HepG2 (cell line): ENCODE results near the gene ETHE1. TPM values are rescaled to one million over a fixed set of nuclear protein-coding genes. Genes with fewer than 3 reads are reported as not detected.

Experiments used
- HNRNPLL ChIP-seq: fragments of 200-400 bp; formaldehyde crosslinking; IDR thresholded peaks from 2 replicates; pipeline ENCODE4 v1.6.1; 2017; ENCODE audit warnings: mild to moderate bottlenecking, low read depth, low read length; ENCODE audit not compliant: poor library complexity, severe bottlenecking
- HOXA3 ChIP-seq: sonication (generic); formaldehyde crosslinking; IDR thresholded peaks from 2 replicates; pipeline ENCODE4 v1.5.0; 2020; ENCODE audit warnings: missing genetic modification reagents
- KLF15 ChIP-seq: sonication (generic); formaldehyde crosslinking; IDR thresholded peaks from 2 replicates; pipeline ENCODE4 v1.8.1; 2023; ENCODE audit warnings: borderline replicate concordance, mild to moderate bottlenecking, inconsistent platforms, missing genetic modification reagents, mixed read lengths
- MAZ ChIP-seq, 2 experiments: sonication (generic) in 1 of 2; formaldehyde crosslinking in 1 of 2; IDR thresholded peaks; 2 replicates each; pipeline versions ENCODE4 v1.5.0 to v1.6.1; 2012 to 2020; ENCODE audit warnings: low read depth in 2 of 2, mild to moderate bottlenecking in 2 of 2, borderline replicate concordance in 1 of 2, improper control_type of control experiment in 1 of 2, low read length in 1 of 2, missing genetic modification reagents in 1 of 2, moderate library complexity in 1 of 2
- MED1 ChIP-seq: sonication (generic); formaldehyde crosslinking; IDR thresholded peaks from 2 replicates; pipeline ENCODE4 v1.4.0; 2020; ENCODE audit warnings: missing genetic modification reagents
- POLR2A ChIP-seq, 2 experiments: IDR thresholded peaks; 2 replicates each; pipeline ENCODE4 v1.6.1; 2011; ENCODE audit warnings: low read depth in 2 of 2, low read length in 2 of 2, mild to moderate bottlenecking in 1 of 2, moderate library complexity in 1 of 2; ENCODE audit not compliant: insufficient read depth in 1 of 2
- POLR2G ChIP-seq: fragments of 200-400 bp; formaldehyde crosslinking; IDR thresholded peaks from 2 replicates; pipeline ENCODE4 v1.6.1; 2018; ENCODE audit warnings: mild to moderate bottlenecking, low read depth, low read length, moderate library complexity
- SALL2 ChIP-seq: sonication (generic); formaldehyde crosslinking; IDR thresholded peaks from 2 replicates; pipeline ENCODE4 v1.8.1; 2023; ENCODE audit warnings: mild to moderate bottlenecking, missing genetic modification reagents, inconsistent platforms
- SRSF4 ChIP-seq: fragments of 200-400 bp; formaldehyde crosslinking; IDR thresholded peaks from one replicate; pipeline ENCODE4 v1.6.1; 2018; ENCODE audit warnings: mild to moderate bottlenecking, low read depth, low read length, moderate library complexity; ENCODE audit not compliant: poor library complexity, severe bottlenecking
- TAF1 ChIP-seq: sonication (generic); formaldehyde crosslinking; IDR thresholded peaks from 2 replicates; pipeline ENCODE4 v1.4.0; 2020; ENCODE audit warnings: missing genetic modification reagents
- TCF7L2 ChIP-seq: IDR thresholded peaks from 2 replicates; pipeline ENCODE4 v1.6.1; 2011; ENCODE audit warnings: mild to moderate bottlenecking, low read depth, low read length, moderate library complexity
- TOPORS ChIP-seq: sonication (generic); formaldehyde crosslinking; IDR thresholded peaks from 2 replicates; pipeline ENCODE4 v1.8.0; 2023; ENCODE audit warnings: mild to moderate bottlenecking, missing genetic modification reagents
- WIZ ChIP-seq: sonication (generic); formaldehyde crosslinking; IDR thresholded peaks from 2 replicates; pipeline ENCODE4 v1.5.1; 2020; ENCODE audit warnings: mild to moderate bottlenecking, missing genetic modification reagents
- YEATS2 ChIP-seq: sonication (generic); formaldehyde crosslinking; IDR thresholded peaks from 2 replicates; pipeline ENCODE4 v1.4.0; 2020; ENCODE audit warnings: missing genetic modification reagents, borderline replicate concordance
- ZMYM4 ChIP-seq: sonication (generic); formaldehyde crosslinking; IDR thresholded peaks from 2 replicates; pipeline ENCODE4 v1.8.1; 2023; ENCODE audit warnings: mild to moderate bottlenecking, missing genetic modification reagents
- ZNF160 ChIP-seq: sonication (generic); formaldehyde crosslinking; IDR thresholded peaks from 2 replicates; pipeline ENCODE4 v1.8.0; 2022; ENCODE audit warnings: mild to moderate bottlenecking, inconsistent platforms, missing genetic modification reagents
- ZNF354B ChIP-seq: sonication (generic); formaldehyde crosslinking; IDR thresholded peaks from 2 replicates; pipeline ENCODE4 v1.8.0; 2022; ENCODE audit warnings: mild to moderate bottlenecking, missing genetic modification reagents
- ZNF44 ChIP-seq: sonication (generic); formaldehyde crosslinking; IDR thresholded peaks from 2 replicates; pipeline ENCODE4 v1.5.1; 2020; ENCODE audit warnings: mild to moderate bottlenecking, missing genetic modification reagents
- ZNF552 ChIP-seq: sonication (generic); formaldehyde crosslinking; IDR thresholded peaks from 2 replicates; pipeline ENCODE4 v1.9.0; 2022; ENCODE audit warnings: missing genetic modification reagents, mild to moderate bottlenecking, borderline replicate concordance
- polyA plus RNA-seq, 8 experiments: library from polyadenylated mRNA; depleted of rRNA in 3 of 8; stranded (reverse) in 7 of 8; unstranded in 1 of 8; fragments of >200 nt; fragmentation: Illumina TruSeq in 4 of 8; extraction: Trizol in 4 of 8; gene quantifications; 2 replicates each; pipeline versions ENCODE4 v1.2.1 to v1.2.3, GENCODE V29; 2011 to 2016; ENCODE audit warnings: low read depth in 4 of 8, missing spikeins in 1 of 8, mixed read lengths in 1 of 8; ENCODE audit not compliant: insufficient read depth in 1 of 8
- total RNA-seq, 5 experiments: library from RNA; depleted of rRNA; stranded (reverse); fragments of >200 nt; fragmentation: Illumina TruSeq; extraction: Trizol; gene quantifications; 2 replicates each; pipeline ENCODE4 v1.2.3, GENCODE V29; 2016; ENCODE audit warnings: low read depth in 1 of 5
- TF ChIP-seq, protein P1 (sequence below): sonication (generic); formaldehyde crosslinking; conservative IDR thresholded peaks from 2 replicates; pipeline ENCODE4 v1.4.0; 2020; ENCODE audit warnings: mild to moderate bottlenecking, missing genetic modification reagents, moderate library complexity
- TF ChIP-seq, protein P2 (sequence below): IDR thresholded peaks from 2 replicates; pipeline ENCODE4 v1.6.1; 2018; ENCODE audit warnings: missing genetic modification reagents
- TF ChIP-seq, protein P3 (sequence below): sonication (generic); formaldehyde crosslinking; IDR thresholded peaks from 2 replicates; pipeline ENCODE4 v1.4.0; 2020; ENCODE audit warnings: missing genetic modification reagents

Gene ETHE1
- total and polyA plus RNA-seq, 2 of the 13 experiments (the other 11 are each of a cell fraction or from before 2014, with no cell fraction given), result 32.5 to 58.4 TPM

DNA sequence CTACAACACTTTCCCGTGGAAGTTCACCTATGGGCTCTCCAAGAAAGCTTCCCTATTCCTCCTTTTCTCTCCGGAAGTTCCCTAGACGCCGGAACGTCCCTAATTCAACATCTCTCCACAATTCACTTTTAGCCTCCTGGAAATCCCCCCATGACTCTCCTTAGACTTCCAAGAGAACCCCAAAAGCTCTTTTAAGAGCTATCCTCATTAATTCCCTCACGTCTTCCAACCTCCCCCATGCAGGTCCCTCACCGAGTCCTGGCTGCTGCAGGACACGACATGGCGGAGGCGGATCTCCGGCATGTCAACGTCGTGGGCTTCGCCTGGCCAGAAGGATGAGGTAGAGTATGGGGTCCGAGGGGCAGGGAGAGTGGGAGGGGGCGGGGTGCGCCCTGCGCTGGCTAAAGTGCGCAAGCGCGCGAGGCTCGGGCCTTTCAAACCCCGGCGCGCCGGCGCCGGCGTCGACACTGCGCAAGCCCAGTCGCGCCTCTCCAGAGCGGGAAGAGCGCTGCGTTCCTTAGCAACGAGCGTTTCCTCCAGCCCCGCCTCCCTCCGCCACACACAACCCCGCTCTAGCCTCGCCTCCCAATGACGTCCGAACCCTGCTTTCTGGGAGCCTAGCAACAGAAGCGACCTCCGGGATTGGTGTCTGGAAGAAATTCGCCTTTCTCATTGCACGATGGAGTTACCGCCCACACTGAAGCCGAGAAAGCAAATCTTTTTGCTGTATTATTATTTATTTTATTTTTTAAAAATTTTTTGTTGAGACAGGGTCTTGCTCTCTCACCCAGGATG is 48.4 kb upstream of the ETHE1 start, which contains the start of the genes PINLYP and XRCC1 (continued):
- TF ChIP-seq HNRNPLL (peak; percentile 67), ZMYM4 (CRISPR knock-in tag) (peak; percentile 31; the same call in 1 of the 2 replicates), ZNF552 (CRISPR knock-in tag) (no peak), MAZ (IDR thresholded peaks at IDR 0.05; ENCODE audit: borderline replicate concordance, low read depth, low read length) (peak; percentile 75; the same call in 1 of the 2 replicates), MAZ (CRISPR knock-in tag; IDR thresholded peaks at IDR 0.05; ENCODE audit: low read depth) (no peak), HOXA3 (peak; percentile 81), POLR2A (IDR thresholded peaks at IDR 0.05; ENCODE audit: insufficient read depth in 1 of 2, low read depth in 2 of 2, low read length in 2 of 2) (peak; percentile 60 to 67), TCF7L2 (no peak), POLR2G (peak; percentile 70), MED1 (CRISPR knock-in tag) (peak; percentile 24; the same call in 1 of the 2 replicates), TOPORS (no peak), WIZ (CRISPR knock-in tag) (no peak), ZNF160 (CRISPR knock-in tag) (no peak), ZNF44 (CRISPR knock-in tag) (no peak), TAF1 (CRISPR knock-in tag) (peak; percentile 42; the same call in 1 of the 2 replicates), ZNF354B (CRISPR knock-in tag) (no peak), SRSF4 (no peak), KLF15 (CRISPR knock-in tag) (no peak), YEATS2 (CRISPR knock-in tag) (peak; percentile 70; the same call in 1 of the 2 replicates), SALL2 (0 out of 2 replicates have a peak, but pooled peaks have one; percentile 68)
- TF ChIP-seq, protein P1, sequence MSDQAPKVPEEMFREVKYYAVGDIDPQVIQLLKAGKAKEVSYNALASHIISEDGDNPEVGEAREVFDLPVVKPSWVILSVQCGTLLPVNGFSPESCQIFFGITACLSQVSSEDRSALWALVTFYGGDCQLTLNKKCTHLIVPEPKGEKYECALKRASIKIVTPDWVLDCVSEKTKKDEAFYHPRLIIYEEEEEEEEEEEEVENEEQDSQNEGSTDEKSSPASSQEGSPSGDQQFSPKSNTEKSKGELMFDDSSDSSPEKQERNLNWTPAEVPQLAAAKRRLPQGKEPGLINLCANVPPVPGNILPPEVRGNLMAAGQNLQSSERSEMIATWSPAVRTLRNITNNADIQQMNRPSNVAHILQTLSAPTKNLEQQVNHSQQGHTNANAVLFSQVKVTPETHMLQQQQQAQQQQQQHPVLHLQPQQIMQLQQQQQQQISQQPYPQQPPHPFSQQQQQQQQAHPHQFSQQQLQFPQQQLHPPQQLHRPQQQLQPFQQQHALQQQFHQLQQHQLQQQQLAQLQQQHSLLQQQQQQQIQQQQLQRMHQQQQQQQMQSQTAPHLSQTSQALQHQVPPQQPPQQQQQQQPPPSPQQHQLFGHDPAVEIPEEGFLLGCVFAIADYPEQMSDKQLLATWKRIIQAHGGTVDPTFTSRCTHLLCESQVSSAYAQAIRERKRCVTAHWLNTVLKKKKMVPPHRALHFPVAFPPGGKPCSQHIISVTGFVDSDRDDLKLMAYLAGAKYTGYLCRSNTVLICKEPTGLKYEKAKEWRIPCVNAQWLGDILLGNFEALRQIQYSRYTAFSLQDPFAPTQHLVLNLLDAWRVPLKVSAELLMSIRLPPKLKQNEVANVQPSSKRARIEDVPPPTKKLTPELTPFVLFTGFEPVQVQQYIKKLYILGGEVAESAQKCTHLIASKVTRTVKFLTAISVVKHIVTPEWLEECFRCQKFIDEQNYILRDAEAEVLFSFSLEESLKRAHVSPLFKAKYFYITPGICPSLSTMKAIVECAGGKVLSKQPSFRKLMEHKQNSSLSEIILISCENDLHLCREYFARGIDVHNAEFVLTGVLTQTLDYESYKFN (CRISPR knock-in tag), result 0 out of 2 replicates have a peak, but pooled peaks have one; percentile 24
- TF ChIP-seq, protein P2, sequence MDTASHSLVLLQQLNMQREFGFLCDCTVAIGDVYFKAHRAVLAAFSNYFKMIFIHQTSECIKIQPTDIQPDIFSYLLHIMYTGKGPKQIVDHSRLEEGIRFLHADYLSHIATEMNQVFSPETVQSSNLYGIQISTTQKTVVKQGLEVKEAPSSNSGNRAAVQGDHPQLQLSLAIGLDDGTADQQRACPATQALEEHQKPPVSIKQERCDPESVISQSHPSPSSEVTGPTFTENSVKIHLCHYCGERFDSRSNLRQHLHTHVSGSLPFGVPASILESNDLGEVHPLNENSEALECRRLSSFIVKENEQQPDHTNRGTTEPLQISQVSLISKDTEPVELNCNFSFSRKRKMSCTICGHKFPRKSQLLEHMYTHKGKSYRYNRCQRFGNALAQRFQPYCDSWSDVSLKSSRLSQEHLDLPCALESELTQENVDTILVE (CRISPR knock-in tag), result peak; percentile 5; the same call in 1 of the 2 replicates
- TF ChIP-seq, protein P3, sequence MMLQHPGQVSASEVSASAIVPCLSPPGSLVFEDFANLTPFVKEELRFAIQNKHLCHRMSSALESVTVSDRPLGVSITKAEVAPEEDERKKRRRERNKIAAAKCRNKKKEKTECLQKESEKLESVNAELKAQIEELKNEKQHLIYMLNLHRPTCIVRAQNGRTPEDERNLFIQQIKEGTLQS (CRISPR knock-in tag), result no peak
